DOHH2 (cell line): ENCODE results near the gene PAPPA2.

ENCODE experiments used
- H3F3A ChIP-seq: fragments of 200-600 bp; sonication (generic), shearing (Covaris generic); 2 replicates; pipeline ENCODE4 v1.6.0; 2016; ENCODE audit warnings: antibody characterized with exemption, mild to moderate bottlenecking; ENCODE audit not compliant: control insufficient read depth, insufficient read depth
- H3K27ac ChIP-seq: fragments of 200-600 bp; sonication (generic); 2 replicates; pipeline ENCODE4 v1.5.1; 2014; ENCODE audit warnings: low read depth, mild to moderate bottlenecking, low read length, moderate library complexity
- H3K27me3 ChIP-seq: fragments of 200-600 bp; sonication (generic); 2 replicates; pipeline ENCODE4 v1.6.1; 2014; ENCODE audit warnings: mild to moderate bottlenecking, low read length, mixed read lengths; ENCODE audit not compliant: control insufficient read depth
- H3K36me3 ChIP-seq: fragments of 200-600 bp; sonication (generic); 2 replicates; pipeline ENCODE4 v1.6.1; 2014; ENCODE audit warnings: mild to moderate bottlenecking, low read length, moderate library complexity, mixed read lengths; ENCODE audit not compliant: control insufficient read depth
- H3K4me1 ChIP-seq: fragments of 200-600 bp; sonication (generic); 2 replicates; pipeline ENCODE4 v1.6.1; 2014; ENCODE audit warnings: mild to moderate bottlenecking, low read length, mixed read lengths; ENCODE audit not compliant: control insufficient read depth
- H3K4me2 ChIP-seq: fragments of 200-600 bp; sonication (generic); 2 replicates; pipeline ENCODE4 v1.6.0; 2014; ENCODE audit warnings: mild to moderate bottlenecking, low read length, moderate library complexity
- H3K4me3 ChIP-seq: fragments of 200-600 bp; sonication (generic); 2 replicates; pipeline ENCODE4 v1.5.1; 2014; ENCODE audit warnings: mild to moderate bottlenecking, low read length, mixed read lengths
- H3K79me2 ChIP-seq: fragments of 200-600 bp; sonication (generic); 2 replicates; pipeline ENCODE4 v1.6.1; 2014; ENCODE audit warnings: mild to moderate bottlenecking, low read length, mixed read lengths; ENCODE audit not compliant: control insufficient read depth
- H3K9me2 ChIP-seq: fragments of 200-600 bp; sonication (generic); replicated peaks from 2 replicates; pipeline ENCODE4 v1.6.1; 2014; ENCODE audit warnings: mild to moderate bottlenecking, low read length, mixed read lengths; ENCODE audit not compliant: control insufficient read depth
- H3K9me3 ChIP-seq: fragments of 200-600 bp; sonication (generic); 2 replicates; pipeline ENCODE4 v1.6.1; 2014; ENCODE audit warnings: antibody characterized with exemption, low read length, mixed read lengths; ENCODE audit not compliant: control insufficient read depth, insufficient read depth
- H4K20me1 ChIP-seq: fragments of 200-600 bp; sonication (generic); 2 replicates; pipeline ENCODE4 v1.6.0; 2014; ENCODE audit warnings: low read depth, mild to moderate bottlenecking, antibody characterized with exemption, low read length, moderate library complexity; ENCODE audit not compliant: control insufficient read depth, insufficient read depth
- EZH2phosphoT487 ChIP-seq: fragments of 200-600 bp; sonication (generic); IDR thresholded peaks from 2 replicates; pipeline ENCODE4 v1.6.1; 2017; ENCODE audit warnings: borderline replicate concordance, mild to moderate bottlenecking, antibody characterized with exemption, low read length, moderate library complexity, mixed read lengths
- TF ChIP-seq, protein P1 (sequence below): fragments of 200-600 bp; sonication (generic); IDR thresholded peaks from one replicate; pipeline ENCODE4 v1.5.1; 2014; ENCODE audit warnings: antibody characterized with exemption, mild to moderate bottlenecking, low read depth, low read length; ENCODE audit not compliant: poor library complexity, severe bottlenecking

The PAPPA2 gene

DNA sequence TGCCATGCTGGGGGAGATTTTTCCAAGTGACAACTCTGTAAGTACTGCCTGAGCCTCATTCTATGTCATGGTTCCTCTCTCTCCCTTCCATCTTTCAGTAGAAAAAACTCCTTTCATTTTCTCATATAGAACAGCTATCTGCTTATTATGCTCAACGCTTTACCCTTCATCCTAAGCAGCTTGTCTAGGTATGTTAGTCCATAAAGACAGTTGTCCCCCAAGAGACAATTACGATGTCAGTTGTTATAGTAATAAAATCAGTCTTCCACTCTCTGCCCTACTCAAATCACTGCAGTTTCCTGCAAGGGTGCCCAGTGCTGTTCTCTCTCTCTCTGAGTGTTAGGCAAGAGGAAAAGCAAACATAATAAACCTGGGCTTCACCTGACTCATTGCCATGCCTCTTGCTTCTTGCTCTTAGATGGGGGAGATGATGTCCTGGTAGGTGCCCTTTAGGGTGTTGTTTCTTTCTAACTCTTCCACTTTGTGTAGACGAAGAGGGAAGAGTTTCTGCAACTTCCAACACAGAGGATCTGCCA, 59.4 kb downstream of the PAPPA2 start:
- Histone ChIP-seq H3K79me2 (no peaks in the 10 kb centered on the region), H3K36me3 (no peaks in the 10 kb centered on the region), H3K4me3 (no peak overlapping the region), H3K4me2 (no peak overlapping the region), H3F3A (no peaks in the 10 kb centered on the region), H3K4me1 (no peaks in the 10 kb centered on the region), H4K20me1 (no peaks in the 10 kb centered on the region), H3K9me2 (no peaks in the 10 kb centered on the region), H3K9me3 (no peaks in the 10 kb centered on the region), H3K27me3 (no peaks in the 10 kb centered on the region), H3K27ac (no peak overlapping the region)
- no peak for TF ChIP-seq EZH2phosphoT487
- TF ChIP-seq, protein P1, sequence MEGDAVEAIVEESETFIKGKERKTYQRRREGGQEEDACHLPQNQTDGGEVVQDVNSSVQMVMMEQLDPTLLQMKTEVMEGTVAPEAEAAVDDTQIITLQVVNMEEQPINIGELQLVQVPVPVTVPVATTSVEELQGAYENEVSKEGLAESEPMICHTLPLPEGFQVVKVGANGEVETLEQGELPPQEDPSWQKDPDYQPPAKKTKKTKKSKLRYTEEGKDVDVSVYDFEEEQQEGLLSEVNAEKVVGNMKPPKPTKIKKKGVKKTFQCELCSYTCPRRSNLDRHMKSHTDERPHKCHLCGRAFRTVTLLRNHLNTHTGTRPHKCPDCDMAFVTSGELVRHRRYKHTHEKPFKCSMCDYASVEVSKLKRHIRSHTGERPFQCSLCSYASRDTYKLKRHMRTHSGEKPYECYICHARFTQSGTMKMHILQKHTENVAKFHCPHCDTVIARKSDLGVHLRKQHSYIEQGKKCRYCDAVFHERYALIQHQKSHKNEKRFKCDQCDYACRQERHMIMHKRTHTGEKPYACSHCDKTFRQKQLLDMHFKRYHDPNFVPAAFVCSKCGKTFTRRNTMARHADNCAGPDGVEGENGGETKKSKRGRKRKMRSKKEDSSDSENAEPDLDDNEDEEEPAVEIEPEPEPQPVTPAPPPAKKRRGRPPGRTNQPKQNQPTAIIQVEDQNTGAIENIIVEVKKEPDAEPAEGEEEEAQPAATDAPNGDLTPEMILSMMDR: no peak

DNA sequence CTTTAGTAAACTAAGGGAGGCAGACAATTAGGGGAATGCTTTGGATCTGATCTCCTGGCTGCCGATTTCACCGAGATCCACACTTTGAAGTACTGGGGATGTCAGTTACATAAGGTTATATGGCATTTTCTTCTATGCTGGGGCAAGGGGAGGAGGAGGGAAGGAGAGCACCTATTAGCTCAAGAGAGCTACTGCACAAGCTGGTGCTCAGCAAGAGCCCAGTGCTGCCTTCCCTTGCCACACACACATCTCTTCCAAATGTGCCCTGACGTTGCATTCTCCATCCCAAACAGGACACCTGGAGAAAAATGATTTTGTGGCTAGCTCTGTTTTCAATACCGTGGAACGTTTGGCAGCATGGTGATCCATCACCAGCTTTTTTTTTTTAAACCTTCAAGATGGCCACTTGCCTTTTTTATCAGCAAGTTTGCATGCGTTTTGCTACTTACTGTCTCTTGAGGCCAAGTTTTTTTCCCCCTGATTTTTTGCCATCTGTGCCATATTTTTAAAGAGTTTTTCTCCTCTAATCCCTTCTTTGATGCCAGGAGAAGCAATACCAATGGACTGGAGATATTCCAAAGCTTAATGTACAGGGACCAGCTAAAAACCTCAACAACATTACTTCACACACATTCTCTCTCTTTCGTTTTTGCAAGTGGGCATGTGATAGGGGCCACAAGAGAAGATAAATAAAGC, 66.6 kb downstream of the PAPPA2 start:
- H3F3A ChIP-seq: no peaks in the 10 kb centered on the region
- no peaks in the 10 kb centered on the region for H3K79me2 ChIP-seq
- H3K9me3 ChIP-seq: no peaks in the 10 kb centered on the region
- H3K27me3 ChIP-seq: no peaks in the 10 kb centered on the region
- H3K4me1 ChIP-seq: no peaks in the 10 kb centered on the region
- H3K27ac ChIP-seq: no peak overlapping the region
- H3K4me3 ChIP-seq: no peak overlapping the region
- no peaks in the 10 kb centered on the region for H4K20me1 ChIP-seq
- H3K36me3 ChIP-seq: no peaks in the 10 kb centered on the region
- H3K9me2 ChIP-seq: no peaks in the 10 kb centered on the region
- no peak for TF ChIP-seq EZH2phosphoT487
- TF ChIP-seq, protein P1: no peak
- H3K4me2 ChIP-seq: no peak overlapping the region

DNA sequence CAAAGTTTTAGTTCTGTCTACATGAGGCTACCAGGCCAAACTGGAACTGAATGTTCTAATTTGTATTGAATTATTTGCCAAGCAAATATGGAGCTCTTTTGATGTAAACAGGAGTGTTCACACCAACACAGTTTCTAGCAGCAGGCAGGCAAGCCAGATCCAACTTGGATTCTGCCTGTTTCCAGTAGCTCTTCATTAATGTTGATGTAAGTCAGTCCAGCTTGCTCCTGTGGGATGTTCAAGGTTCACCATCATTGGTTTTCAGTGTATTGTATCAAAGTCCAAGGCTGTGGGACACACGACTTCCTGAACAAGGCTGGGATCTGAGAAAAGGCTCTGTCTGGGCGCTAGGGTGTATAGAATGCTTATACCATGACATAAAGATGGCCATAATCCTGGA, 68.1 kb downstream of the PAPPA2 start:
- Histone ChIP-seq H3F3A (no peaks in the 10 kb centered on the region), H3K27ac (no peak overlapping the region), H3K79me2 (no peaks in the 10 kb centered on the region), H4K20me1 (no peaks in the 10 kb centered on the region), H3K4me2 (no peak overlapping the region), H3K4me1 (no peaks in the 10 kb centered on the region), H3K36me3 (no peaks in the 10 kb centered on the region), H3K9me3 (no peaks in the 10 kb centered on the region), H3K27me3 (no peaks in the 10 kb centered on the region), H3K9me2 (no peaks in the 10 kb centered on the region), H3K4me3 (no peak overlapping the region)
- TF ChIP-seq EZH2phosphoT487: no peak
- TF ChIP-seq, protein P1: no peak
